Parathyroid adenoma (tissue), 2 donors: ENCODE data around the gene NQO2.
"Not testable (repeated sequence)": the region's sequence is repeated elsewhere in the genome, so short reads cannot be mapped to it uniquely, and the experiment has no call there.

Experiments
- H2AFZ ChIP-seq: fragments of 300-600 bp; sonication (generic); one replicate; pipeline ENCODE4 v1.7.0; 2017; ENCODE audit warnings: antibody characterized with exemption, mild to moderate bottlenecking
- H3K27ac ChIP-seq: fragments of 300-600 bp; sonication (generic); one replicate; pipeline ENCODE4 v1.7.0; 2017
- H3K27me3 ChIP-seq: fragments of 300-600 bp; sonication (generic); one replicate; pipeline ENCODE4 v1.7.0; 2017; ENCODE audit warnings: low read length; ENCODE audit not compliant: control insufficient read depth, insufficient read depth
- H3K36me3 ChIP-seq: fragments of 300-600 bp; sonication (generic); one replicate; pipeline ENCODE4 v1.7.0; 2017; ENCODE audit warnings: low read length; ENCODE audit not compliant: control insufficient read depth, insufficient read depth
- H3K4me1 ChIP-seq: fragments of 300-600 bp; sonication (generic); one replicate; pipeline ENCODE4 v1.7.0; 2017; ENCODE audit warnings: control low read depth
- H3K4me2 ChIP-seq: fragments of 300-600 bp; sonication (generic); one replicate; pipeline ENCODE4 v1.7.0; 2017; ENCODE audit warnings: low read length
- H3K4me3 ChIP-seq: fragments of 300-600 bp; sonication (generic); one replicate; pipeline ENCODE4 v1.7.0; 2017; ENCODE audit warnings: low read depth, low read length
- H3K79me2 ChIP-seq: fragments of 300-600 bp; sonication (generic); one replicate; pipeline ENCODE4 v1.7.0; 2017; ENCODE audit warnings: control low read depth
- H3K9ac ChIP-seq: fragments of 300-600 bp; sonication (generic); one replicate; pipeline ENCODE4 v1.7.0; 2017; ENCODE audit warnings: mild to moderate bottlenecking
- H3K9me3 ChIP-seq: fragments of 300-600 bp; sonication (generic); one replicate; pipeline ENCODE4 v1.7.0; 2017; ENCODE audit warnings: low read length; ENCODE audit not compliant: control insufficient read depth
- TF ChIP-seq, protein P1 (sequence below): fragments of 300-600 bp; sonication (generic); IDR thresholded peaks from one replicate; pipeline ENCODE4 v1.7.0; 2017; ENCODE audit warnings: antibody characterized with exemption, mild to moderate bottlenecking
- donor health status: primary hyperparathyroidism.

Gene NQO2

DNA sequence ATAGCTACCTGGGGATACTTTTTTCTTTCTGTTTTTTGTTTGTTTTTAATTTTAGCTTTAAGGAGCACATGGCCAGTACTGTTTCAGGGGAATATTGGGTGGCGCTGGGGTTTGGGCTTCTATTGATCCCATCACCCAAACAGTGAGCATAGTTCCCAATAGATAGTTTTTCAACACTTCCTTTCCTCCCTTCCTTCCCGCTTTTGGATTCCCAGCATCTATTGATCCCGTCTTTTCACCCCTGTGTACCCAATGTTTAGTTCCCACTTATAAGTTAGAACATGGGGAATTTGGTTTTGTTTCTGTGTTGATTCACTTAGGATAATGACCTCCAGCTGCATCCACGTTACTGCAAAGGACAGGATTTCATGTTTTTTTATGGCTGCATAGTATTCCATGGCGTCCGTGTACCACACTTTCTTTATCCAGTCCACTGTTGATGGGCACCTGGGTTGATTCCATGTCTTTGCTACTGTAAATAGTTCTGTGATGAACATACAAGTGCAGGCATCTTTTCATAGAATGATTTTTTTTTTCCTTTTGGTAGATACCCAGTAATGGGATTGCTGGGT, 20.1 kb downstream of the NQO2 start:
- no peak overlapping the region for H3K27ac ChIP-seq
- no peaks in the 10 kb centered on the region for H3K79me2 ChIP-seq
- H3K36me3 ChIP-seq: no peaks in the 10 kb centered on the region
- no peak overlapping the region for H3K4me2 ChIP-seq
- H3K4me1 ChIP-seq: peaks cover 3% of the 10 kb centered on the region
- H3K9ac ChIP-seq: no peak overlapping the region
- H3K9me3 ChIP-seq: no peaks in the 10 kb centered on the region
- TF ChIP-seq, protein P1, sequence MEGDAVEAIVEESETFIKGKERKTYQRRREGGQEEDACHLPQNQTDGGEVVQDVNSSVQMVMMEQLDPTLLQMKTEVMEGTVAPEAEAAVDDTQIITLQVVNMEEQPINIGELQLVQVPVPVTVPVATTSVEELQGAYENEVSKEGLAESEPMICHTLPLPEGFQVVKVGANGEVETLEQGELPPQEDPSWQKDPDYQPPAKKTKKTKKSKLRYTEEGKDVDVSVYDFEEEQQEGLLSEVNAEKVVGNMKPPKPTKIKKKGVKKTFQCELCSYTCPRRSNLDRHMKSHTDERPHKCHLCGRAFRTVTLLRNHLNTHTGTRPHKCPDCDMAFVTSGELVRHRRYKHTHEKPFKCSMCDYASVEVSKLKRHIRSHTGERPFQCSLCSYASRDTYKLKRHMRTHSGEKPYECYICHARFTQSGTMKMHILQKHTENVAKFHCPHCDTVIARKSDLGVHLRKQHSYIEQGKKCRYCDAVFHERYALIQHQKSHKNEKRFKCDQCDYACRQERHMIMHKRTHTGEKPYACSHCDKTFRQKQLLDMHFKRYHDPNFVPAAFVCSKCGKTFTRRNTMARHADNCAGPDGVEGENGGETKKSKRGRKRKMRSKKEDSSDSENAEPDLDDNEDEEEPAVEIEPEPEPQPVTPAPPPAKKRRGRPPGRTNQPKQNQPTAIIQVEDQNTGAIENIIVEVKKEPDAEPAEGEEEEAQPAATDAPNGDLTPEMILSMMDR: no peak
- no peak overlapping the region for H3K4me3 ChIP-seq
- no peaks in the 10 kb centered on the region for H3K27me3 ChIP-seq
- H2AFZ ChIP-seq: no peak overlapping the region

DNA sequence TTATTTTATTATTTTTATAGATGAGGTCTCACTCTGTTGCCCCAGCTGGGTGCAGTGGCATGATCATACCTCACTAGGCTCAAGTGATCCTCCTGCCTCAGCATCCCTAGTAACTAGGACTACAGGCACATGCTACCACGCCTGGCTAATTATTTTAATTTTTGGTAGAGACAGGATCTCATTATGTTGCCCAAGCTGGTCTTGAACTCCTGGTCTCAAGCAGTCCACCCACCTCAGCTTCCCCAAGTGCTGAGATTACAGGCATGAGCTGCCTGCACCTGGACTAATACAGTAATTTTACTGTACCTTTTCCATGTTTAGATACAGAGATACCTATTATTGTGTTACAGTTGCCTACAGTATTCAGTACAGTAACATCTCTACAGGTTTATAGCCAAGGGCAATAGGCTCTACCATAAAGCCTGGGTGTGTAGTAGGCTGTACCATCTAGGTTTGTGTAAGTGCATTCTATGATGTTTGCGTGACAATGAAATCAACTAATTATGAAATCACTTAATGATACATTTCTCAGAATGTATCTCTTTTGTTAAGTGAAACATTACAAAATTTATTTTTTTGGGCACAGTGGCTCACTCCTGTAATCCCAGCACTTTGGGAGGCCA, 21.4 kb downstream of the NQO2 start:
- not testable (repeated sequence) for H3K36me3 ChIP-seq, H3K27me3 ChIP-seq, H3K4me2 ChIP-seq, H3K27ac ChIP-seq, H3K79me2 ChIP-seq, H3K4me1 ChIP-seq, H3K9ac ChIP-seq, H3K9me3 ChIP-seq, H2AFZ ChIP-seq, H3K4me3 ChIP-seq

DNA sequence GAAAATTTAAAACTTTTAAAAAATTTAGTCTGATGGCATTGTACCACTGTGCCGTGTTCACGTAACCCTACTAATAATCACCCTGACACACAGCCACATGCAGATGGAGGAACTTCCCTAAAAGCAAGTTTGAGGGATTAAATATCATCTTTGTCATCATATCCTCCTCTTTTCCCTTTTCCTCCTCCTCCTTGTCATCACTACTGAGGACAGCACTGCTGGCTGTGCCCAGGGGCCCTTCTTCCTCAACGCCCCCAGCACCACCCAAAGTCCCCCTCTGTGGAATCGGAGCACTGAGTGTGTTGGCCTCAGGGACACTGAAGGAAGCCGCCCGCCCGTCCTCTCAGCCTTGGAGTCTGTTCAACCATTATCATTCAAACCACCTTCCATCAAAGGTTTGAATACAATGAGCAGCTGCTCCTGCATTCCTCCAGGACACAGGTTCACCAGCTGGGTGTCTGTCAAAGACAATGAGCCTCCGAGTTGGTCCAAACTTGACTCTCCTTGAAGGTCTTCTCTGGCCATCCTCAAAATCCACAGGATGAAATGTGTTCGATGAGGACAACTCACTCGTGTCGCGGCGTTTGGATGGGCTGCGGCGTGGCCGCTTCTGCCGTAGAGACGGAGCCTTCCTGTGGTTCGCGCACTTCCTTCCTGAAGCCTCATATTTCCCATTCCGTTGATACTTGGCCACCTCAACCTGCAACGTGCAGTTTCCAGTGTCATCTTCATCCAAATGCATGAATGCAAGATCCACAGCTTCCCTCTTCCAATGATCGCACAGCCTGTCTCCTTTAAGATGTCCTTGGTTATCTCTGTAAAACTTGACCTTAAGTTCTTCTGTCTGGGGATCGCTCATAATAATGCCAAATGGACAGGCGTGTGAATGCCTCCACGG, 23.3 kb downstream of the NQO2 start:
- Histone ChIP-seq H3K9ac (no peak overlapping the region), H3K4me3 (peak overlapping the region; percentile 0), H3K36me3 (no peaks in the 10 kb centered on the region), H3K27me3 (no peaks in the 10 kb centered on the region), H3K79me2 (no peaks in the 10 kb centered on the region), H3K27ac (no peak overlapping the region), H2AFZ (peak overlapping the region; percentile 62), H3K4me1 (peaks cover 3% of the 10 kb centered on the region), H3K4me2 (no peak overlapping the region), H3K9me3 (no peaks in the 10 kb centered on the region)
- TF ChIP-seq, protein P1: no peak

DNA sequence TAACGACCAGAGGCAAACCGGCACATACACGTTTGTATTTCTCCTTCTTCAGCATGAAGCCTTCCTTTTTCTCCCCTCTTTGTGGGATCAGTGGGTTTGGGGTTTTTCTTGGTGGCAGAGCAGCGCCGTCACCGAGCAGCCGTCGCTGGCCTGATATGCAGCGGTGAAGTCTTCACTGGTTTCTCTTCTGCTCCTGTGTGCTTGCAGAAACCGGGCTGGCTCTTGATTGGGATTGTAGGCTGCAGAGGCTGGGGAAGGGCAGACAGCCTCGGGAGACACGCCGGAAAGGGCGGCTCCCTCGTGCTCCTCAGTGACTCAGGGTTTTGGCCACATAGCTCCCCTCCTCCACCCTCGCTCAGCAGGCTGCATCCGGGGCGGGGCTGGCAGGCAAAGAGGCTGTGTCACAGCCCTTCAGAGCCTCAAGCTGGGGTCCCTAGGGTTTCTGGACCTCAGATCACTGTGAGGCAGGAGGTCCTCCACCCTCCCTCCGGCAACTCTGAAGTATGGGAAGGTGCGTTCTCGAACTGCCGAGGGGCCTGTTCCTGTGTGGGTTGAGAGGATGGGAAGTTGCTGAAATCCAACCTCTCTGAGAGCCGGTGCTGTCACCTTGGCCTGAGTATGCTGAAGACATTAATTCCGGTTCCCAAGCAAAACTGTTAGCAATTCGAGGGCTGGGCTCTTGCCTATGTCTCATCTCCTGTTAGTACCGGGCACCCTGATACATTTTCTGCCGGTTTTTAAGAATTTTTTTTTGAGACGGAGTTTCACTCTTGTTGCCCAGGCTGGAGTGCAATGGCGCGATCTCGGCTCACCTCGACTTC, 24.2 kb downstream of the NQO2 start:
- Histone ChIP-seq H3K4me1 (peaks cover 3% of the 10 kb centered on the region), H2AFZ (peak overlapping the region; percentile 62), H3K9me3 (no peaks in the 10 kb centered on the region), H3K79me2 (no peaks in the 10 kb centered on the region), H3K4me3 (peak overlapping the region; percentile 0), H3K27me3 (no peaks in the 10 kb centered on the region), H3K9ac (no peak overlapping the region), H3K4me2 (peak overlapping the region; percentile 25), H3K36me3 (no peaks in the 10 kb centered on the region), H3K27ac (peak overlapping the region; percentile 59)
- TF ChIP-seq, protein P1: no peak
